VCaP (cell line): Measurements from ENCODE around the gene UGT1A8.

Experiments
- H3K27ac ChIP-seq: fragments of 450-650 bp; 2 replicates; pipeline ENCODE4 v1.5.1; 2017
- TF ChIP-seq, protein P1 (sequence below): fragments of 450-650 bp; conservative IDR thresholded peaks from 2 replicates; pipeline ENCODE4 v1.5.1; 2017; ENCODE audit warnings: mild to moderate bottlenecking, moderate library complexity

Gene UGT1A8

DNA sequence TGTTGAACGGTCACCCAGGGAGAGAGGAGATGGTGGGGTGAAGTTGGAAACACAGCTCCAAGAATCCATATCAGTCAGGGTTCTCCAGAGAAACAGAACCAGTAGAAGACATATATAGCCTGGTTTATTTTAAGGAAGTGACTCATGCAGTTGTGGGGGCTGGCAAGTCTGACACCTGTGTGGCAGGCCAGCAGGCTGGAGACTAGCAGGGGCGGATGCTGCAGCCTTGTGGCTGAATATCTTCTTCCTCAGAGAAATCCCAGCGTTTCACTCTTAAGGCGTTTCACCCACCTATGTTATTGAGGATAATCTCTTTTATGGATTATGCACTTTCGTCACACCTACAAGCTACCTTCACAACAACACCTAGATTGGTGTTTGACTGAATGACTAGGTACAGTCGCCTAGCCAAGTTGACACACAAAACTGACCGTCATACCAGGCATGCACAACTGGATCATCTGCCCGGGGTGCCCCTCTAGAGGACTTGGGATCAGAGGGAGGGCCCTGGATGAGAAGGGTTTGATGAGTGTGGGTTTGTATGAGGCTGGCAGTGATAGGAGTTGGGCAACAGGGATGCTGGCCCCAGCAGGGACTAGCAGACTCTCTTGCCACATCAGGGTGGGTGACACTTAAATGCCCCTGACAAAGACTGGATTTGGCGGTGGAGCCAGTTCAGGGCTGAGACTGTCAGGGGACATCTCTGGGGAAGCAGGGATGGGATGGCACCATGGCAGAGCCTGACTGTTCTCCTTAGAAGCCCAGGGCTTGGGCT is 184.1 kb downstream of the UGT1A8 start:
- TF ChIP-seq, protein P1, sequence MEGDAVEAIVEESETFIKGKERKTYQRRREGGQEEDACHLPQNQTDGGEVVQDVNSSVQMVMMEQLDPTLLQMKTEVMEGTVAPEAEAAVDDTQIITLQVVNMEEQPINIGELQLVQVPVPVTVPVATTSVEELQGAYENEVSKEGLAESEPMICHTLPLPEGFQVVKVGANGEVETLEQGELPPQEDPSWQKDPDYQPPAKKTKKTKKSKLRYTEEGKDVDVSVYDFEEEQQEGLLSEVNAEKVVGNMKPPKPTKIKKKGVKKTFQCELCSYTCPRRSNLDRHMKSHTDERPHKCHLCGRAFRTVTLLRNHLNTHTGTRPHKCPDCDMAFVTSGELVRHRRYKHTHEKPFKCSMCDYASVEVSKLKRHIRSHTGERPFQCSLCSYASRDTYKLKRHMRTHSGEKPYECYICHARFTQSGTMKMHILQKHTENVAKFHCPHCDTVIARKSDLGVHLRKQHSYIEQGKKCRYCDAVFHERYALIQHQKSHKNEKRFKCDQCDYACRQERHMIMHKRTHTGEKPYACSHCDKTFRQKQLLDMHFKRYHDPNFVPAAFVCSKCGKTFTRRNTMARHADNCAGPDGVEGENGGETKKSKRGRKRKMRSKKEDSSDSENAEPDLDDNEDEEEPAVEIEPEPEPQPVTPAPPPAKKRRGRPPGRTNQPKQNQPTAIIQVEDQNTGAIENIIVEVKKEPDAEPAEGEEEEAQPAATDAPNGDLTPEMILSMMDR = no peak
- no peak overlapping the region for H3K27ac ChIP-seq

GRCh38 chr2:233802132-233802815 is 184.8 kb downstream of the UGT1A8 start:
- TF ChIP-seq, protein P1 = no peak

GRCh38 chr2:233803292-233803911 is 186.0 kb downstream of the UGT1A8 start:
- TF ChIP-seq, protein P1 = no peak
- no peak overlapping the region for H3K27ac ChIP-seq

More at GRCh38 chr2:233802132-233802815, 184.8 kb downstream of the UGT1A8 start:
- H3K27ac ChIP-seq = no peak overlapping the region

GRCh38 chr2:233803994-233804393 is 186.6 kb downstream of the UGT1A8 start:
- H3K27ac ChIP-seq = no peak overlapping the region
- TF ChIP-seq, protein P1 = no peak

- H3K27ac ChIP-seq = no peak overlapping the region
- TF ChIP-seq, protein P1 = no peak
These were observed 189.9 kb downstream of the UGT1A8 start for GRCh38 chr2:233807215-233807865.

DNA sequence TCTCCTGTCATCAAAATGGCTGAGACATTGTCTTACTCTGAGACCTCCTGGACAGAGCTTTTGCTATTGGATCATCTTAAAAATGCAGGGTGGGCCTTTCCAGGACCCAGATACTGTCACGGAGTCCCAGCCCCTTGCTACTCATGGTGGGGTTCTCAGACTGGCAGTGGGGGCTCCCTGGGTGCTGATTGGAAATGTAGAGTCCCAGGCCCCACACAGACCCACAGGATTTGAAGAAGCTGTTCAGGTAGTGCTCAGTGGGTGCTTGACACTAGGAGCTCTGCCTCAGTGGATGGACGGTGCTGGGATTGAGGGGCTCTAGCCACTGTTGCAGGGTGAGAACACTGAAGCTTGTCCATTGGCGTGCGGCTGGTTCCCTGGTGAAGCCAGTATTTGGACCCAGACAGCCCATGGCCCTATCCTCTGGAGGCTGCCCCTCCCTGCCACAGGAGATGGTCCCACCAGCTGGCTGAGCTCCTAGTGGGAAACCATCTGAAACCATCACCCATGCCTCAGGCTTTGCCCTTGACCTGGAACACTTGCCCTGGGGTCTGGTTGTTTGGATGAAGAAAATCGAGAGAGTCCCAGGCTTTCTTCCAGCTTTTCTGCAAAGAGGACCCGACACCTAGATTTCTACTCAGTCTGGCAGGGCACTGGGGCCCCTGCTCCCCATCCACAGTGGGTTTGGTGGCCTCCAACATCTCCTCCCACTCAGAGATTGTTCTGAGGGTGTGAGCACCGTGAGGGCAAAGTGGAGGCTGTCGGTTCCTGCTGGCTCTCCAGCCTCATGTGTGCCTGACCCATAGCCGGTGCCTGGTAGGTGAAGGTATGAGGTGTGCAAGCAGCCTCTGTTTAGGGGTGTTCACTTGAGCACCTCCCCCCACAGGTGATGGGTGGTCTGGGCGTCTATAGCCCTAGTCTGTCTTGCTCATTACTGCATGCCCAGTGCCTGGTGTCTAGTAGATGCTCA is 190.8 kb downstream of the UGT1A8 start:
- TF ChIP-seq, protein P1 = no peak
- H3K27ac ChIP-seq = no peak overlapping the region
